Bronchial epithelial cell (primary cell): ENCODE measurements around the gene HOXA3. TPM values are rescaled to one million over a fixed set of nuclear protein-coding genes. Genes with fewer than 3 reads are reported as not detected.

Experiments used
- DNase-seq: peaks from one replicate; pipeline ENCODE4 v3.0.0-alpha.2; 2010; ENCODE audit warnings: low read depth
- FAIRE-seq: peaks from 2 replicates; lab custom pipeline; 2011; peaks lifted over from hg19 to GRCh38; lab: Jason Lieb, UNC
- H3K27me3 ChIP-seq: 2 replicates; pipeline ENCODE4 v1.5.1; 2011; ENCODE audit warnings: low read length; ENCODE audit not compliant: control insufficient read depth, insufficient read depth
- H3K36me3 ChIP-seq: 2 replicates; pipeline ENCODE4 v1.5.1; 2011; ENCODE audit warnings: low read length; ENCODE audit not compliant: control insufficient read depth, insufficient read depth
- H3K4me3 ChIP-seq: 2 replicates; pipeline ENCODE4 v1.5.1; 2011; ENCODE audit warnings: mild to moderate bottlenecking, low read depth, low read length, control low read depth
- total RNA-seq: library from RNA; depleted of rRNA; stranded (reverse); fragments of >200 nt; gene quantifications from 2 replicates; pipeline ENCODE4 v1.2.1, GENCODE V29; 2014
- TF ChIP-seq, protein P1 (sequence below): IDR thresholded peaks from 2 replicates; pipeline ENCODE4 v1.5.1; 2011; ENCODE audit warnings: mild to moderate bottlenecking, moderate library complexity, low read length, control low read depth, inconsistent platforms; ENCODE audit not compliant: insufficient read depth, severe bottlenecking

HOXA3 gene
- total RNA-seq, 1 donor from 2014 or later = not detected

- Histone ChIP-seq H3K4me3 (no peak overlapping the region), H3K36me3 (no peaks in the 10 kb centered on the region), H3K27me3 (peaks cover 69% of the 10 kb centered on the region)
- FAIRE-seq = no peak
- DNase-seq = no peak
- TF ChIP-seq, protein P1, sequence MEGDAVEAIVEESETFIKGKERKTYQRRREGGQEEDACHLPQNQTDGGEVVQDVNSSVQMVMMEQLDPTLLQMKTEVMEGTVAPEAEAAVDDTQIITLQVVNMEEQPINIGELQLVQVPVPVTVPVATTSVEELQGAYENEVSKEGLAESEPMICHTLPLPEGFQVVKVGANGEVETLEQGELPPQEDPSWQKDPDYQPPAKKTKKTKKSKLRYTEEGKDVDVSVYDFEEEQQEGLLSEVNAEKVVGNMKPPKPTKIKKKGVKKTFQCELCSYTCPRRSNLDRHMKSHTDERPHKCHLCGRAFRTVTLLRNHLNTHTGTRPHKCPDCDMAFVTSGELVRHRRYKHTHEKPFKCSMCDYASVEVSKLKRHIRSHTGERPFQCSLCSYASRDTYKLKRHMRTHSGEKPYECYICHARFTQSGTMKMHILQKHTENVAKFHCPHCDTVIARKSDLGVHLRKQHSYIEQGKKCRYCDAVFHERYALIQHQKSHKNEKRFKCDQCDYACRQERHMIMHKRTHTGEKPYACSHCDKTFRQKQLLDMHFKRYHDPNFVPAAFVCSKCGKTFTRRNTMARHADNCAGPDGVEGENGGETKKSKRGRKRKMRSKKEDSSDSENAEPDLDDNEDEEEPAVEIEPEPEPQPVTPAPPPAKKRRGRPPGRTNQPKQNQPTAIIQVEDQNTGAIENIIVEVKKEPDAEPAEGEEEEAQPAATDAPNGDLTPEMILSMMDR = no peak
Measured at GRCh38 chr7:27179030-27179429, 26.6 kb upstream of the HOXA3 start.

DNA sequence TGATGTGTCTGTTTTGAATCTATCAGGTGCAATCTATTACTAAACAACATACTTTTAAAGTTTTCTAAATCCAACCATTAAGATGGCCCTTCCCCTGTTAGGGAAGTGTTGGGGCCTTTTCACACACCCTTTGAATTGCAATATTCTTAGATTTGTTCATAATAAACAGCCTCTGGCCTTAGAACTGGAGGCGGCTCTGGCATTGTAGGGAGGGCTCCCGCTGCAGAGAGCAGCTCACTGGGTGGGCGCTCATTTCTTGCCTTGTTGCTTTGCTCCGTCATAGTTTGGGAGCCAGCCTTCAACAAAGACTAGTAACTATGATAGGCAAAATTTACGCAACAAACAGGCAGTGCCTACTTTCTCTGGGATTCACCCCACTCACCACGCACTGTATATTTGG is 26.0 kb upstream of the HOXA3 start:
- Histone ChIP-seq H3K27me3 (peaks cover 64% of the 10 kb centered on the region), H3K36me3 (no peaks in the 10 kb centered on the region), H3K4me3 (no peak overlapping the region)
- TF ChIP-seq, protein P1 = no peak
- FAIRE-seq (no peak), DNase-seq (no peak)

- Histone ChIP-seq H3K4me3 (no peak overlapping the region), H3K27me3 (peaks cover 63% of the 10 kb centered on the region), H3K36me3 (no peaks in the 10 kb centered on the region)
- no peak for DNase-seq
- FAIRE-seq = no peak
- TF ChIP-seq, protein P1 = no peak
Measured at GRCh38 chr7:27177795-27178320, 25.5 kb upstream of the HOXA3 start.

- H3K27me3 ChIP-seq = peaks cover 63% of the 10 kb centered on the region
- TF ChIP-seq, protein P1 = no peak
- FAIRE-seq (no peak), DNase-seq (no peak)
- no peak overlapping the region for H3K4me3 ChIP-seq
- H3K36me3 ChIP-seq = no peaks in the 10 kb centered on the region
Measured at GRCh38 chr7:27176962-27177794, 24.8 kb upstream of the HOXA3 start.

DNA sequence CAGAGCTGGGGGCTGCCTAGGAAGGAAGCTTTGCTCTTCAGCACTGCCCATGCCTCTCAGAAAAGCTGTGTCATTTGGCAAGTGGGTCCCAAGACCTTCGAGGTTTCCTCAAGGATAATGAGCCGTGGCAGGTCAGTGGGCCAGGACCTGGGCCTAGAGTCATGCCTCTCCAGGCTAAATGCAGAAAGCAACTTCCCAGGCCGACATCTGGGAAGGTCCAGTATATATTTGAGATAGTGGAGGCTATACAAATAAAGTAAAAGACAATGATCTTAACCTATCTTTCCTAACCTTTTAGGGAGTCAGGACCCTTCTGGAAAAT is 24.1 kb upstream of the HOXA3 start:
- Histone ChIP-seq H3K4me3 (no peak overlapping the region), H3K36me3 (no peaks in the 10 kb centered on the region), H3K27me3 (peaks cover 68% of the 10 kb centered on the region)
- DNase-seq (no peak), FAIRE-seq (no peak)
- TF ChIP-seq, protein P1 = no peak
